HuH-7.5 (cell line): Measurements from ENCODE around the gene RWDD1.
A peak's percentile ranks its signal among the peaks of the same experiment; 100 is the strongest.
"Not testable (repeated sequence)": the region's sequence is repeated elsewhere in the genome, so short reads cannot be mapped to it uniquely, and the experiment has no call there.

Source experiments
- DNase-seq: peaks from one replicate; pipeline ENCODE4 v3.0.0; 2011; ENCODE audit warnings: low spot score

Gene RWDD1

DNA sequence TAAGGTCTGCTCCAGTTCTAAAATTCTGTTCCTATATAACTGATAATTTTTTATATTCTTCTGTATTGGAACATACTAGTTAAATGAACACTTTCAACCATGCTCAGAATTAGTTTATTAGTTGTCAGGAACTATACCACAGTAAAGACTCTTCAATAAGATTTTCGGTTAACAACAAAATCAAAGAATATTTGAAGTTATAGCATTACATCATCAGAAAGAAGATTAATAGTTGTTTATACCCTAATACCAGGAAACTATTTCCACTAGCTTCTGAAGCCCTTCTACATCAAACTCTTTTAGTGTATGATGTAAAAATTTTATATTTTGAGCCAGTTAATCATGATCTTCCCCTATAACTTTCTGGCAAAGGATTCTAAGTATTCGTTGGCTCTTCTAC is 11.2 kb upstream of the RWDD1 start:
- no peak for DNase-seq

DNA sequence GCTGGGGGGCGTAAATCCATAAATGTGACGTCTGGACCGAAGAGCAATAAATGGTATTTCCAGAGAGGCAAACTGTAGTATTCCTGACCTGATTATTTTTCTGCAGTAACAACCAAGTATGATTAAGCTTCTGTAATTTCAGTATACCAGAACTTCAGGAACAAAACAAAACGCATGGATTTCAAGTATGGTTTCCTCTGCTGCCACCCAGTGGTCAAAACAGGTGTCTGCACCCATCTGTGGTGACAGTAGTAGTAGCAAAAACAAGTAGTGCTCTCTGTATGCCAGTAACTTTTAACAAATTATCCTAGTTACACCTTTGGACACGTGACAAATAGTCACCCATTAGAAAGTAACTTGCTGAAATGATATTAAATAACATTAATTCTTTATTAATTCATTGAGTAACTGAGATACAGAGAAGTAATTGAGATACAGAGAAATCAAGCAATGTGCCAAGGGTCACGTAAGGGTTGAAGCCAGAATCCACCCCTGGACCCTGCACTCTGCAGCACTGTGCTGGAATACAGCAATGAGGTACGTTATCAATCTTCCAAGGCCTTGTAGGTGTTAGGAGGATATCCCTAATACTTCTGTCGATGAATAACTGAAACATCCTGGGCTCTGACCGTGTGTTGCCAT is 9.8 kb upstream of the RWDD1 start:
- peak; percentile 52 for DNase-seq

DNA sequence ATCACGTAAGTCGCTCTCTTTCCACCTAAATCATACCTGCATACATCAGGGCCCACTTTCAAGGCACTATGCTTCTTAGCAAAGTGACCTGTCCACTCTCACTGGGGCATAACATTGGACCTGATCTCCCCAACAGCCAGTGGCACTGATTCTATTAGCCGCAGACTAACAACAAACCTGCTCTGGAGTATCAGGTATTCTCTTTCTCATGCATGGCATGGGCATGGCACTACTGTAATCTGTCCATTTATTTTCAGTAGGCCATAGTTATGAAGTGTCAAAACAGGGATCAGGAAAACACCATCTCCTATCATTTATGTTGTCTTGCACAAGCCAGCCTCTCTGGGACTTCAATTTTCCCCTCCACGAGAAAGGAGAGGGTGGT is 9.3 kb upstream of the RWDD1 start:
- no peak for DNase-seq

DNA sequence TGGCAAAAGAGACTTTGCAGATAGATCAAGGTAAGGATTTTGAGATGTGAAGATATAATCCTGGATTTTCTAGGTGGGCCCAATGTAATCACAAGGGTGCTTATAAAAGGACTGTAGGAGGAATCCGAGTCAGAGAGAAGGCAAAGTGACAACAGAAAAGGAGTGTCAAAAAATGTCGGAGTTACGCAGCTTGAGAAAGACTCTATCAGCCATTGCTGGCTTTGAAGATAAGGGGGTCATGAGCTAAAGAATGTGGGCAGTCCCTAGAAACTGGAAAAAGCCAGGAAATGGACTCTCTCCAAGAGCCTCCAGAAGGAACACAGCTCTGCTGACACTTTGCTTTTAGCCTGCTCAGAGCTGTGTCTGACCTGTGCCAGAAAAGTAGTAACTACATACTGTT is 8.7 kb upstream of the RWDD1 start:
- no peak for DNase-seq

DNA sequence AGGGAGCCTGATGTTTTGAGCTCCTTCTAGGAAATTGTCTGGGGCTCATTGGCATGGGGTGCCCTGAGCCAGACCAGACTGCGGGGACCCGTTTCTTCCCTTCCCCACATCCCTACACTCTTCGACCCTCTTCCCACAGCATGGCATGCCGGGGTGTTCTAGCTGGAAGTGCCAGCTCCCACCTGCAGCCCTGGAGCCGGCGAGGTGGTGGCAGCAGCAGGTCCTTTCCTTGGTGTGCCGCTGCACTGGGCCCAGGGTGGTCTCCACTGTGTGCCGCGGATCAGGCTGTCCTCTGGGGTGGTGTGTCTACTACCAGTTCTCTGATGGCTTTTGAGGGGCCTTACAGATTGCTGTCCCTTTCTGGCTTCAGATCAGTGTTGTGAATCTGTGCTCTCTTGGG is 7.5 kb upstream of the RWDD1 start:
- no peak for DNase-seq

DNA sequence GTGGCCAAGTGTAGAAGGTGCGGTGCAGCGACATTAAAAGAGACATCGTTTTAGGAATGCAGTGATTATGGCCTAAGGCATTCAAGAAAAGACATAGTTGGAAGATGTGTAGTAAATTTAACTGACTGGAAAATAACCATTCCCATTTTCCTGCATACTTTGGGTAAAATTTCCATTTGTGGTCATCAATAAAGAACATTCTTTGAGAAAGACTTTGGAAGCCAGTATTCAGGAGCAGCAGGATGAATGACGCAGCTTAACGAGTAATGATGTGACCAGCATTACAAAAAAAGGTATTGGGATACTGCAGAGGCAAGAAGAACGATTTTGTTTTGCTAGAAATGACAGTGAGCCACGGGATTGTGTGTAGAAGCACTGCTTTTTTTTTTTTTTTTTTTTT is 7.0 kb upstream of the RWDD1 start:
- no peak for DNase-seq

DNA sequence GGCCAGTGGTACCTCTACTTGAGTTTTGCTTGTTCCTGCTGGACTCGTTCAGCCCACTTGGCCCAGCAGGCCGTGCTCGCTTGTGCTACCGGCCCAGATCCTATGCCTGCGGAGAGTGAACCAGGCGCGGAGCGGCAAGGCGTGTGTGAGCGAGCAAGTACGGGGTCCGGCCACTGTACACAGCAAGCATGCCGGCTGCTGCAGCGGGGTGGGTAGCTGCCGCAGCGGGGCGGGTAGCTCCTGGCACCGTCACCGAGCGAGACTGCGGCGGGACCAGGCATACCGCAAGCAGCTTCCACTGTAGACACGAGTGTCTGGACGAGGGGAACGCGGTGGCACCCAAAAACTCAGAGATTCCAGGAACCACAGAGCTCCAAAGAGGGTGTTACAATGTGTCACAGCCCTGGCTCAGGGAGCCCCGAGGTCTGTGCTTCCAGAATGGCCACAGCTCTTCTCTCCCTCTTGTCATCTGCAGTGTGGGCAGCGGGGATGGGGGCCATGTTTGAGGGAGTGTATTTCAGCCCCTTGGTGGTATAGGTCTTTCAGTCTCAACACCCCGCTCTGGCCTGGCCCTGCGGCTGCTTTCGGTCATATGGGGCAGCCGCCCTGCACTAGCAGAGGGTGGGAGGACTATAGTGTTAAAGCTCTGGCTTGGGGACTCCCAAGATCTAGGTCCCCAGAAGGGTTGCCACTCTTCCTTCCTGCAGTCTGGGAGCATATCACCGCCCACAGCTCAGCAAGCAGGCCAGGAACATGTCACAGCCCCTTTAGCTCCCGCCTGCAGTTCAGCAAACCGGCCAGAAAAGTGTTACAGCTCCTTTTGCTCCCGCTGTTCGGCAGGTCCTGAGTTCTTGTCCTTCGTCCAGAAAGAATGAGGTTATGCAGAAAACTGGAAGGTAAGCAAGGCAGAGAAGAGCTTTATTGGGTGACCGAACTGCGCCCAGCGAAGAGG is 6.1 kb upstream of the RWDD1 start:
- DNase-seq, result no peak

DNA sequence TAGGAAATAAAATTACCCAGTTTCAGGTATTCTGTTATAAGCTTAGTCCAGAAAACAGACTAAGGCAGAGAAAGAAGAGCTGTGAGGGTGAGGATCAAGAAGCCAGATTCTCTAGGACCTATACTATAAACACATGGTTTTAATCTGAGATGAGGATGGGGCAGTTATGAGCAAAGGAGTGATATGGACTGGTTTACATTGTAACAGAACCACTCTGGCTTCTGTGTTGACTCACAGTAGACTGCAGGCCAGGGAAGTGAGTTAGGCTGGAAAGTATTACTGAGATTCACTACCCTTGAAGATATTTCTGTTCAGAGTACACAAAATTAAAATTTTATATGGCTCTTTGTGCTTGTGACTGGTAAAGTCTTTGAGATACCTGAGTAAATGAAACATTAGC is 3.2 kb upstream of the RWDD1 start:
- DNase-seq, result no peak

DNA sequence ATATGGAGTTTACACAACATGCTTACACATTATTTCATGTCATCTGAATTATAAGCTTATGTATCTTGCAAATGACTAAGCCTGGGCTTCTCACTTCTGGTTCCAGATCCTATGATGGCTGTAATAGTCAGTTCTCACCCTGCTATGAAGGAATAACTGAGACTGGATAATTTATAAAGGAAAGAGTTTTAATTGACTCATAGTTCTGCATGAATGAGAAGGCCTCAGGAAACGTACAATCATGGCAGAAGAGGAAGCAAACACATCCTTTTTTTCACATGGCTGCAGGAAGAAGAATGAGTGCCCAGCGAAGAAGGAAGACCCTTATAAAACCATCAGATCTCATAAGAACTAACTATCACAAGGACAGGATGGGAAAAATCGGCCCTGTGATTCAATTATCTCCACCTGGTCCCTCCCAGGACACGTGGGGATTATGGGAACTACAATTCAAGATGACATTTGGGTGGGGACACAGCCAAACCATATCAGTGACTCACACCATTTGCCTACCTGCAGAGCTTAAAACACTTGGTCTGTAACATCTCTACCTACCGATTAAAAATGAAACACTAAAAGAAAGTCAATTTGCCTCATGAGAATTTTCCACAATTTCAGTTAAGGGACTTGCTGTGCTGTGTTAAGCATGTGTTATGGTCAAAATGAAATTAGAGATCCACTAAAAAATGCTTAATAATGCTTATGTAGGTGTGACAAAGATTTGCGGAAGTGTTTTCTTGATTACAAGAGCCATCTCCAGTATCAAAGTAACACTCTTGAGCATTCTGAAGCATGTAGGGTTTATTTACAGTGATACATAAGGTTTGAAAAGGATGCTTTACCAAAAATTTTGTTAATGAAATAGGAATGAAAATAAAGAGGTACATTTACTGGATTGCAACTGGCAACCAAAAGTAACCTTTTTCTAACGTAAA is 2.2 kb upstream of the RWDD1 start:
- no peak for DNase-seq

DNA sequence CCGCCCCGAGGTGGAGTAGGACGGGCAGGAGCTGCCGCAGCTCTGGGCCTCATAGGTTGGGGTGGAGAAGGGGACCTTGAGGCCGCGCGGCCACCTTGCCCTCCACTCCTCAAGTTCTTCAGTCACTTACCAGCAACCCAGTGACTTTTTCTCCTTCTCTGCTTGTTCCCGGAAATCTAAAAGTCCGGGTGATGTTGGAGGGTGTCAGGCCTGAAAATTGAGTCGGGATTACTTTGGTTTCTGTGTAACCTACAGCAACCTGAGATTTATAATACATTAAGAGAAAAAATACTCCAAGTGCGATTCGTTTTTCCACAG is 338 bp downstream of the RWDD1 start:
- DNase-seq, result no peak

DNA sequence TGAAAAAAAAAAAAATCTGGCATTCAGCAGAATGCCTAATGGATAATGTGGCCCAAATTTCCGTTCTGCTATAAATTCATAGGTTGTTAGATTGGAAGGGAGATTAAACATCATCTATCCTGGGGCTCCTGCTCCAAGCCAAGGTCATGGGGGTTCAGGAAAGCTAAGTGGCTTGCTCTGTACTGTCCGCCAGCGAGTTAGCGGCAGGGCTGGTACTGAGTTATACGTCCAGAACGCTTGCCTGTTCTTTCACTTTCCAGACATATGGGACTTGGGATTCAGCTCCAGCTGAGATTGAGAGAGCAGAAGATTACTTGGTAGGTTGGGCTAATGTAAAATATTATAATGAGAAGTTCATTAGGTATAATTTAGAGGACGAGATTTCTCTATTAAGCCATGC is 858 bp downstream of the RWDD1 start:
- peak; percentile 34 for DNase-seq

DNA sequence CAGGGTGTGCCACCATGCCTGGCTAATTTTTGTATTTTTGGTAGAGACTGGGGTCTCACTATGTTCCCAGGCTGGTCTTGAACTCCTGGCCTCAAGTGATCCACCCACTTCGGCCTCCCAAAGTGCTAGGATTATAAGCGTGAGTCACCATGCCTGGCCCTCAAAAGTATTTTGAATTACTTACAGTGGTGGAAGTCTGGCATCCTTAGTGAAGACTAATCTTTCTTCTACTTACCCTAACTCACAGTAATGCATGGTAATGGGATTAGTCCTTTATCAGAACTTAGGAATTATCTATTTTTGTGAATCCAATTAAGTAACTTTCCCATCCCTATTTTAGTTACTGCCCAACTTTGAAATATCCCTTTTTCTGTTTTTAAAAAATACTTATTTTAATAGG is 3.9 kb downstream of the RWDD1 start:
- no peak for DNase-seq

DNA sequence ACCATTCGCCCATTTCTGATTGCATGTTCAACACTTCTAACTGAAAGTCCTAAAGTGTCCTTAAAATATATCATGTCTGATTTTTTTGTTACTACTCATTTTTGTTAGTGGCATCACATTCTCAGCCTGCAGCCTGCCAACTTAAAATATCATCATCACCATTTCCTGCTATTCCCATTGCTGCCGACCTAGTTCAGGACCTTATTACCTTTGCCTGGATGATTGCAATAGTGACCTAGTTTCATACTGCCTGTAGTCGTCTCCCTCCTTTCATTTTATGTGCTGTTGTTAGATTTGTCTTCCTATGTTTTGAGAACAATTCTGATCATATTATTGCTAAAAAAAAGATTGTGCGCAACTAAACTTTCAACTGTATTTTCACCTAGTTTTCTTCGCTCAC is 6.2 kb downstream of the RWDD1 start:
- no peak for DNase-seq

DNA sequence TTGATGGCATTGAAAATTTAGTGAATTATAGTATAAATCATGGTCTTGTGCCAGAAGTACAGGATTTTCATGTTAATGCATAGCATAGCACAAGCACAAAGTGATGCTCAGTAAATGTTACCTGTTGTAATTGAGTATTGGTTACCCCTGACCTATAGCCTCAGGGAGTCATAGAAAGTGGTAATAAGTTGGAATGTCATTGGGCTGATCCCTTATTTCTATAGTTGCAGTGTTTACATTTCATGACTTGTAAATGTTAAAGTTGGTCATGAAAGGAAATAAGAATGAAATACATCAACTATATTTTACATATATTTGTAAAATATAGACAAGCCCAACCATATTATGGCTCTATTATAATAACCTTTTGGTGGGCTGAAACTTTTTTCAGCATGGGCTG is 7.0 kb downstream of the RWDD1 start:
- no peak for DNase-seq

DNA sequence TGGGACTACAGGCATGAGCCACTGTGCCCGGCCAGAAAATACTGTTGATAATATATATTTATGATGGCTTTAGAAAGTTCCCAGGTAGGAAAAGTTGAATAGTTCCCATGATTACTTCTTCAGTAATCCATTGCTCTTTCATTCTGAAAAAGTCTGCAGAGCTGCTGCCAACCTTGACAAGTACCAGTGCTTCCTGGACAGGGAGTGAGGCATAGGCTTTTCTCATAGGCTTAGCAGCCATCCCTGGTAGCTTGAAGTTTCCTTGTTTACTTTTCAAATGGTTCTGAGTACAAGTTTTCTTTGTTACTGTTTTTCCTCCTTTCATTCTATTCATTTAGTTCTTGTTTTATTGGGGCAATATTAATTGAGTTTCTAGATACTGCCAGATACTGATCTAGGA is 7.8 kb downstream of the RWDD1 start:
- DNase-seq, result no peak

DNA sequence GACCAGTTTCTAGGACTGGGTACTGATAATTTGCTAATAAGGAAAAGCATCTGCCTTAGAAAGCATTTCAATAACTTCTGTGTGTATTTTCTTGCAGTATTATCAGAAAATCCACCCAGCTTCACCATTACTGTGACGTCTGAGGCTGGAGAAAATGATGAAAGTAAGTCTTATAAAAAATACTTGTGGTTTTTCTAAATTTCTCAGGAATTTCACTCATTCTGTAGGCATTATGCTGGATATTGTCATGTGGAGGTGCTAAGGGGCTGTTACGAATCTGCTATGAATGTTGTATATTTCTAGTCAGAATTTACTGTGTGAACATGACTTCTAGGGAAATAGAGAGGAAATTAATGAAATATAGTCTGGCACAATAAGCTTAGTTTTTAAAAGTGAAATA is 8.9 kb downstream of the RWDD1 start:
- no peak for DNase-seq

DNA sequence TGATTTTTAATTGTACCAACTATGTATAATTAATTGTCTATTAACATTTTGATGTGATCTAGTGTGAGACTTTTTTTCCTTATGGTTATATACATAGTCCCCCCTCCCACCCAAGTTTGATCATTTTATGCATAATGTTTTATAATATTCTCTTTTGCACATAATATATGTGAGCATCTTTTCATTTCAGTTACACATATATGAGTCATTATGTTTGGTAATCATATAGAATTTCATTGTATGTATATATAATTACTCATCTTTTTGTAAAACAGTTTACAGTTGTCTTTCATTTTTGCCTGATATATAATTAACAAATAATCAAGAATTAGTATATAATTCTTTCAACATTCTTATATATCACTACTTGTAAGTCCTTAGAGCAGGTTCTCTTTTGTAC is 15.0 kb downstream of the RWDD1 start:
- DNase-seq, result no peak

DNA sequence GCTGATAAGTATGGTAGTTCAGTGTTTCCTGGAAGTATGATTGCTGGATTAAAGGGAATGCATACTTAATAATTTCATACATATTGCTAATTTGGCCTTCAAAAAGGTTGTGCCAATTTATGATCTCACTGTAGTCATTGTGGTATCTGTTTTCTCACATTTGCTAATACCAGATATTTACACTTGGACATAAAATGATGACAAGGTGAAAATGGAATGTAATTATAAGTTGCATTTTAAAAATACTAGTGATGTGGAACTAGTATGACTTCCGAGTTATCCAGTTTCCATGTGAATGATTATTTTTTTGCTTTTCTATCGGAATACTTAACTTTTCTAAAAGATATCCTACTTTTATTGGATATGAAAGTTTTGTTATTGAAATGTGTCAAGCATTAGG is 15.4 kb downstream of the RWDD1 start:
- DNase-seq, result no peak

DNA sequence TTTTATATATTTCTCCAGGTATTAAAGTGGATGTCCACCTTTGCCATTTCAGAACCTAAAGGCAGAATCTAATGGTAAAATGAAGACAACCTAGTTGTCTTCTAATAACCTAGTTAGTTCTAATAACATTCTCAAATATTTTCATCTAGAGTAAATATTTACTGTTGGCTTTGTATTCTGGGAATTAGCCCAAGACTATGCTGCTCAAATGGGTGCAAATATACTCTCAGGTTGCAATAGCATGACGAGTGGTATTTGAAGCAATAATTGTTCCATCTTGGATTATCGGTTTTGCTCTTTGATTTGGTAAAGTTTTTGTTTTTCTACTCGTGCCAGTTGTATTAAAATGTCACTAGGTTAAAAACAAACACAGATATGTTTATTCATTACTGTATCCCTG is 23.9 kb downstream of the RWDD1 start:
- DNase-seq, result no peak

DNA sequence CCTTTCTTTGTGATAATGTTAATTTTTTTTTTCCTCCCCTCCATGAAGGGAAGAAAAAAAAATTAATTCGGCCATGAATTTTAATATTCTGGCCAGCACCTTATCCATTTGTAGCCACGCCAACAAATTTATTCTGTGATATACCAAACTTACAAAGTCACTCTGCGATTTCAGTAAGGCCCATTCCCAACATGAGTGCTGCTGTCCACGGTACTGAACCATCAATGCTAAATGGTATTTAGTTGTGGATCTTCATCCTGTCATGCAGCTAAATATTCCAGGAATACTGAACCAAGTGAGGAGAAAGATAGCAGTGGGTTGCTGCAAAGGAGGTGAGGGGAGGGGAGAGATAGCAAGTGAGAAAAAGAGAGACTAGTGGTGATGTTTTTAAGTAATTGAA is 25.5 kb downstream of the RWDD1 start:
- DNase-seq, result no peak

DNA sequence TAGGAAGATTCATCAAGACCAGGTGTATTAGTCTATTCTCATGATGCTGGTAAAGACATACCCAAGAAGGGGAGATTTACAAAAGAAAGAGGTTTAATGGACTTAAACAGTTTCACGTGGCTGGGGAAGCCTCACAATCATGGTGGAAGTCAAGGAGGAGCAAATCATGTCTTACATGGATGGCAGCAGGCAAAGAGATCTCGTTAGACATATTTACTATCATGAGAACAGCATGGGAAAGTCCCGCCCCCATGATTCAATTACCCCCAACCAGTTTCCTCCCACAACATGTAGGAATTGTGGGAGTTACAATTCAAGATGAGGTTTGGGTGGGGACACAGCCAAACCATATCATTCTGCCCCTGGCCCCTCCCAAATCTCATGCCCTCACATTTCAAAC is 32.6 kb downstream of the RWDD1 start:
- DNase-seq, result not testable (repeated sequence)

DNA sequence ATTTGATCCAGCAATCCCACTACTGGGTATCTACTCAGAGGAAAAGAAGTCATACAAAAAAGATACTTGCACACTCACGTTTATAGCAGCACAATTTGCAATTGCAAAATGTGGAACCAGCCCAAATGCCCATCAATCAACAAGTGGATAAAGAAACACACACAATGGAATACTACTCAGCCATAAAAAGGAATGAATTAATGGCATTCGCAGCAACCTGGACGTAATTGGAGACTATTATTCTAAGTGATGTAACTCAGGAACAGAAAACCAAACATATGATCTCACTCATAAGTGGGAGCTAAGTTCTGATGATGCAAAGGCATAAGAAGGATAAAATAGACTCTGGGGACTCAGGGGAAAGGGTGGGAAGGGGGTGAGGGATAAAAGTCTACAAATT is 33.6 kb downstream of the RWDD1 start:
- DNase-seq, result not testable (repeated sequence)

DNA sequence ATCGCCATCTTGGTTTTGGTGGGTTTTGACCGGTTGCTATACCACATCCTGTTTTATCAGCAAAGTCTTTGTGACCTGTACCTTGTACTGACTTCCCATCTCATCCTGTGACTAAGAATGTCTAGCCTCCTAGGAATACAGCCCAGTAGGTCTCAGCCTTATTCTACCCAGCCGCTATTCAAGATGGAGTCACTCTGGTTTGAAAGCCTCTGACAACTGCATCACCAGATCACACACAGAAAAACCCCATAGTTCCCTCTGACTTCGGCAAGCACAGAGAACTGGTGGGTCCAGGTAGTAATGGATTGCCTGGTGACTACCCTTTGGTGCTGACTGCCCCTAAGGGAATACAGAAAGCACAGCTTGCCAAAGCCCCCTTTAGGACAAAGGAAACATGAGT is 34.6 kb downstream of the RWDD1 start:
- DNase-seq, result no peak
